T follicular helper cell (primary cell): ENCODE results near the gene USP28.
"Not testable (repeated sequence)": the region's sequence is repeated elsewhere in the genome, so short reads cannot be mapped to it uniquely, and the experiment has no call there.

Source experiments
- DNase-seq: peaks from one replicate; pipeline ENCODE4 v3.0.0-alpha.2; 2020; ENCODE audit warnings: low read depth

The USP28 gene

DNA sequence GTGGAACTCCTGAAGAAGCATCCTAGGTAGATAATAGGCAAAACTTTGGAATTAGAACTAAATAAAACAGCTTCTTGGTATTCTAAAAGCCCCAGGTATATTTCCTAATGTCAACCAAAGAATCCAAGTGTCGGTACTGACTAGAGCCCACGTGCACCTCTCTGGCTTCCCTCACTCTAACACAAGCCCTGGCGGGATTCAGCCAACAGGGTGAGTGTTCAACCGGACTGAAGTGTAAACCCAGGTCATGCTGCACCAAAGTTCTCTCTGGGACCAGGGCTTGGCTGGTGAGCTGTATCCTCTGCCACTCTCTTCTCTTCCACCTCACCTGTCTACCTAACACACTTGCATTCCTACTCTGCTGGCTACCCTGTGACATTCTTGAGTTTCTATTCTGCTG lies 40.1 kb downstream of the USP28 start:
- DNase-seq, result no peak

DNA sequence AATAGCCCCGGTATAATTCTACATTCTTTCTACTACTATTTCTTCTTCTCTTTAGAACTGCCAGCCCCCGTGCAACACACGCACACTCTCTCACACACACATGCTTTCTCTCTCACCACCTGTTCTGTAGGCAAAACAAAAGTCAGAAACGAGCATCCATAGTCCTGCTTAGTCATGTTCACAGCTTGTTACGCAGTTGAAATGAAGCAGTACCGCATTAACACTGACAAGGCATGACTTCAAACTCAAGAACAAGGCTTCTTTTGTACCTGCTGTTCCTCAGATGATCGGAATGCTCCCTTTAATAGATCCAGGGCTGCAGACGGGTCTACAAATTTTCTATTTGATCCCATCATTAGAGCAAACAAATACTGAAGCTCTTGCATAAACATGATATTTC lies 42.2 kb downstream of the USP28 start:
- DNase-seq, result no peak

DNA sequence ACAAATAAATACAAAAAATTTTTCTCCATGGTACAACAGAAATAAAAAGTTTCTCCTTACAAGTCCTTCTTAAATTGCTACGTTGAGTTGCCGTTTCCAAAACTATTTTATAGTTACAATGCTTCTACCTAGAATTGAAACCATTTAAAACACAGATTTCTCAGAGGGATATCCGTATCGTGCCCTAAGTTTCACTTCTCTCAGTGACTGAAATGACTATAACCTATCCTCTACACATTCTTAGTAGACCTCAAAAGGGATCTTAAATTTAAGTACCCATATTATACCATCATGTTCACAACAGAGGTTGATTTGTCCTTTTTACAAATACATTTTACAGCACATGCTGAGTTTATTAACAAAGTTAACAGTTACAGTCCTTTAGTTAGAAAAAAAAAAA lies 44.1 kb downstream of the USP28 start:
- DNase-seq, result no peak

DNA sequence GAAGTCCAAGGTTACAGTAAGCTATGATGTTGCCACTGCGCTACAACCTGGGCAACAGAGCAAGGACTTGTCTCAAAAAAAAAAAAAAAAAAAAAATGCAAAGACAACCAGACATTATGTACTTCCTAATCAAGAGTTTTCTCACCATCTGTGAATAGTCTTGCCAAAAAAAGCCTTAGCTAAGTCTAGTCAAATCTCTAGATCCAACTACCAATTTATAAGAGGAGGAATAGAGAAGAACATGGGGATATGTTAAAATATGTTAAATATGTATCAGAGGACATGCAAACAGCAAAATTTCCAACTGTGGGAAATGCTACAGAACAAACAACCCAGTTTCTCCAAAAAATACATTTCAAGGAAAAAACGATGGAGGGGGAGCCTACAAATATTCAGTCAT lies 45.6 kb downstream of the USP28 start:
- DNase-seq, result no peak

DNA sequence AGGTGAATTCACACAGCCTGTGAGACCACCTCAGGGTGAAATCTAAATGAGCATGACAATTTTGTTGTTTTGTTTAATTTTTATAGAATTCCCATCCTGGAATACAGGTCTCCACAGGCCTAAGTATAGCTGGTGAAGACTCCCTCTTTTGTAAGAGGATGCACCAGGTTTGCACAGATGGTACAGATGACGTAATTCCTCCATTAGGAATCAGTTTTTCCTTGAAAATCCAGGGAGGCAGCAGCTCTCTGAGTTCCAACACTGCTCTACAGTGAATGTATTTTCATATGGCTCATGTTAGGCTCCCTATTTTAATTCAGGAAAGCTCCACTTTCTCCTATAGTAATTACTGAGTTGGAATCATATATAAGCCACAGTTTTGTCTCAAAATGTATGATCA lies 47.2 kb downstream of the USP28 start:
- DNase-seq, result no peak

DNA sequence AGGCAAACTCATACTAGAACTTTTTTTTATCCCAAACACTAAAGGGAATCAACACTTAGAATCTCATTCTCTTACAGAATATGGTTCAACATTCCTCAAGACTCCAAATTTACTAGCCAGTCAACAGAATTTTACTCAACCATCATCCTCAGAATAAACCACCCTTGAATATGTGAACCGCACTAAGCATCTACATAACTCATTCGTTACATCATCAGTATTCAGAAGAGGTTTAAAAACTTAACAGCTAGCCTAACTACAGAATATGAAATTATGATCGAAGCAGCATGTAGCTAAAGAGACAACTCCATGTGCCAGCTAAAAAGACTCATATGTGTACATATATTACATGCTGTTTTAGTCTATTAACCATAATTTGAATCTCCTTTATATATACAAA lies 47.9 kb downstream of the USP28 start:
- DNase-seq, result no peak

DNA sequence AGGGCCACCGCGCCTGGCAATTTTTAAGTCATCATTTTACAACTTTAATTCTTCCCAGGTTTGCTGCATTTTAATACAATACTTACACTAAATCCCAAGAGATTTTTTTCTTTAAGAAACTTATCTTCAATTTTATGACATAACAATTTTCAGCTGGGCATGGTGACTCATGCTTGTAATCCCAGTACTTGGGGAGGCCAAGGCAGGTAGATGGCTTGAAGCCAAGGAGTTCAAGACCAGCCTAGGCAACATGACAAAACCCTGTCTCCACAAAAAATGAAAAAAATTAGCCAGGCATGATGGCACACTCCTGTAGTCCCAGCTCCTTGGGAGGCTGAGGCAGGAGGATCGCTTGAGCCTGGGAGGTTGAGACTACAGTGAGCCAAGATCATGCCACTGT lies 56.9 kb downstream of the USP28 start:
- no peak for DNase-seq

DNA sequence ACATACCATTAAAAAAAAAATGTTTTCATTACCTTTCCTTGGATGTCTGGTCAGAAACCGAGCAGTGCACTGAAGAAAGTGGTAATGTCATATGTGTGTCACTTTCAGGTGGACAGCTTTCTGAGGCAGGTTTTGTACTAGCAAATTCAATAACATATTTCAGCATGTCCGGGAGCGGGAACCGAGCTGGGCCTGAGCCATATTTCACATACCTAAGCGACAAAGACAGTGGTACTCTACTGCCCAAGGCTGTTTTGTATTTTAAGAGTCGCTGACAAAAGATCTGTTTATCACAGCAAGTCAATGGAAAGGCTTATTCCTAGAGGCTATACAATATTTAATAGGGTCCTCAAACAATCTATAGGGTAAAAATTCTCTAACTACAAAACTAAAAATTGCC lies 57.7 kb downstream of the USP28 start:
- DNase-seq, result no peak

DNA sequence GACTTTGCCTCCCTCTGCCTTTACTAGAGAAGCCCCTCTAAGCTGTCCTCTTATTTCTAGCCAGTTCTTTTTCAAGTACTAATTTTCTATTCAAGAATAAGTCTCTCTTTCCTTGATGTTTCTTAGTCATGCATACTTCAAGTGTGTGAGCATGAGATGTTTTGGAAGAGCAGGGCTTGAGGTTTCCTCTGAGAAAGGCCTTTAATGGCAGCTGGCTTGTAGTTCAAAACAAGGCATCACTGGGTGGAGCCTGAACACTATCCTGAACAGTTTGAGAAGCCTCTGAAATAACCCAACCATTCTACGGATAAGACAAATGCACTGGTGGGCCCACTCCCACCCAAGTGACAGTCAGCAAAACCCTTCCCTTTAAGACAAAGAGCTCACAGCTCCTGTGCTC lies 58.2 kb downstream of the USP28 start:
- DNase-seq, result no peak

DNA sequence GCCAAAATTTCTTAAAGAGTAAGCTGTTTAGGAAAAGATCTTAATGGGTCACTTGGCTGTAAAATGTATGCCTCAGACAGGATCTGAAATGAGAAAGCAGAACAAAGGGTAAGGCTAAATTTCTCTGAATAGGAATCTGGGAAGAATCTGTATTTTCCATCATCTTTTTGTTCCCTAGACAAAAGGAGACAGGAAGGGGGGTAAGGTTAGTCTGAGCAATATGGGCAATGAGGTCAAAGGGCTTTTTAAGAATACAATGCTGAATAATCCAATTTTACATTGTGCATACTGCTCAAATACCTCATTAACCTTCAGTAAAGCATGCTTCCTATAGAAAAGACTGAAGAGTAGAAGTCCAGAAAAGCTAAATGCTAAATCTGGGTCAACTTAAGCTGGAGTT lies 61.2 kb downstream of the USP28 start:
- DNase-seq, result no peak

DNA sequence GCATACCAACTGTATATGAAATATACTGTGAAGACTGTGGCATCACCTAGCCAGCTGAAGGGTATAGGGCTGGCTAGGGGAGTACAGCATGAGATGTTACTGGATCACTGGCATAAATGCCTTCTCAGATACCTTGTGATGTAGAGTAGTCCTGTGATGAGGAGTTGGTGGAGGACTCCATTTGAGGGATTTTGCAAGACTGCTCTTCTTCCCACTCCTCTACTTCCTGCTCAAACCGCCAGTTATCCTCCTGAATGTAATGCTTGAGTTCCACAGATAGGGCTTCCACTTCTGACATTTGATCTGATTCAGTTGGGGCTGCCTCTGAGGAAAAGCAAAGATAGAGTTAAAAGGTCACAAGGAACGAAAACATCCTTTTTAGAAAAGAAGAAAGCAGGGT lies 66.4 kb downstream of the USP28 start:
- DNase-seq, result no peak

DNA sequence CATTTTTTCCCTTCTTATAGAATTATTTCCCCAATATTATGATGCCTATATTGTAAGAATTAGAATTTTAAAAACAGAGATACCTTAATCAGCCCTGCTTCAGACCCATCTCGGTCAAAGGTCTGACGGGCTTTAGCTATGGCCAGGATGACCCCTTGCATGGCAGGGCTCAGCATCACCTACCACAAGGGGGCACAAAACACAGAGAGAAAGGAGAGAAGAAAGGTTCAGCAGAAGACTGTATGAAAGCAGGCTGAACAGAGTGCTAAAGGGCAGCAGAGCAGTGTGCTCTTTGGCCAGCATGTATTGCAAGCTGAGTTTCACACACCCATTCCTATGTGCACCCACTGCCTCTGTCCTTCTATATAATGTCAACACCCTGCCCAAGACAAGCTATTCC lies 69.0 kb downstream of the USP28 start:
- DNase-seq, result no peak

DNA sequence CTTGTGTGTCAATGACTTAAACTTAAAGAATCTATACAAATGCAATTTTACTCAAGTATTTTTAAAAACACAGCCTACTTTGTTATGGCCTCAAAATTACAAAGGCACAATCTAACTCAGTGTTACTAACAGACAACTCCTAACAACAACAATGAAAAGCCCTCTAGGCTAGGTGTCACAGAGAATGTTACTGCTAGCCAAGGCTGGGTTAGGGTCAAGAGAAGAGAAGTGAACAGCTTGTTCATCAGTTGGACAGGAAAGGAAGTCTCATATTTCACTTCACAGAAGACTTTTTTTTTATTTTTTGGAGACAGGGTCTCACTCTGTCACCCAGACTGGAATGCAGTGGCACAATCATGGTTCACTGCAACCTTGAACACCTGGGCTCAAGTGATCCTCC lies 69.7 kb downstream of the USP28 start:
- DNase-seq, result no peak

DNA sequence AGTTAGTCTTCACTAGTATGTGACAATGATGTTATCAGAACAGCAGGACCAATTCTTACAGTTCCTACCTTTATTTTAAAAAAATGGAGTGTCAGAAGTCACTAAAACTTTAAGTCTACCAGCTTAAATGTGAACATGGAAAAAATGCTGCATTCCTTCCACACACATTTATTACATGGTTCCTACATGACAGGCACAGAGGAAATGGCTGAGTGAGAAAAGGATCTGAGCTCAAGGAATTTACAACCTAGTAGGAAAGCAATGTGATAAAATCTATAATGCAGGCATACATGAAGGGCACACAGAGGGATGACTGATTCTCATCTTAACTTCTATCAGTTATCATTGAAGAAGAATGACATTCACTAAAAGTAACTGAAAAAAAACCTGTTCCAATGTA lies 72.8 kb downstream of the USP28 start:
- no peak for DNase-seq

DNA sequence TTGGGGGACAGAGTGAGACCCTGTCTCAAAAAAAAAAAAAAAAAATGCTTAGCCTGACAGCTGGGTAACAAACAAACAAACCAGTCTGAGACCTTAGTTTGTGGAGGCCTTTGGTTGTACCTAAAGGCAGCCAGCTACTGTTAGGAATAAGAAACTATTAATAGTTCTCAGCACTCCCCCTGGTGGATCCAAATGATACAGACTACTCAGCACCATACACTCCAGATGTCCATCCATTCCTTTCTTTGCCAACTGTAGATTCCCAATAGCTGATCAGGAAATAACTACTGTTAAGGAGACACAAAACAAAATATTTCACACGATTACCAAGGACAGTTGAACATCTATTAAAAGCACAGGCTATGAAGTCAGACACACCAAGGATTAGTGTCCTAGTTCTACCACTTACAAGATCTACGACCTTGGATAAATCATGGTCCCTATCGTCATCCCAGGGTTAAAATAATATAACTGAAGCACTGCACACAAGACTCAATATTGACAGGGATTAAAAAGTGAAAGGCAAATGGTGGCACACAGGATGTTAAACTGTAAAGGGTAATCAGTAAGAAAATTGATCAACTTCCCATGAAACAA lies 78.6 kb downstream of the USP28 start:
- no peak for DNase-seq

DNA sequence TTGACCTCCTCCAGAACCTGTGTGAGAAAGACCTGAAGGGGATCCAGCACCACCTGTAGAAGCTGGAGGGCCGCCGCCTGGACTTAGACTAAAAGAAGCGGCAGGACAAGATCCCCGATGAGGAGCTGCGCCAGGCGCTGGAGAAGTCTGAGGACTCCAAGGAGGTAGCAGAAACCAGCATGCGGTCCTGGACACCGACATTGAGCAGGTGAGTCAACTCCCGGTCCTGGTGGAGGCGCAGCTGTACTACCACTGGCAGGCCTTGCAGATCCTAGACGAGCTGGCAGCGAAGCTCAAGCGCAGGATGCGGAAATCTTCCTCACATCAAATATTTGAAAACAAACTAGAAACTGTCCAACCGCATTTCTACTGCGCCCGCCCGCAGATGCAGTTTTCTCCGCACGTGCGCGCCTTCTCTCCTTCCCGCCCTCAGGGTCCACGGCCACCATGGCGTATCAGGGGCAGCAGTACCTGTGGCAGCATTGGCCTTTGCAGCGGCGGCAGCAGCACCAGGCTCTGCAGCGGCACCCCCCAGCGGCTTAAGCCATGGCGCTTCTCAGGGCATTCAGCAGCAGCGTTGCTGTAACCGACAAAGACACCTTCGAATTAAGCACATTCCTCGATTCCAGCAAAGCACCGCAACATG lies 85.6 kb downstream of the USP28 start:
- DNase-seq, result no peak

DNA sequence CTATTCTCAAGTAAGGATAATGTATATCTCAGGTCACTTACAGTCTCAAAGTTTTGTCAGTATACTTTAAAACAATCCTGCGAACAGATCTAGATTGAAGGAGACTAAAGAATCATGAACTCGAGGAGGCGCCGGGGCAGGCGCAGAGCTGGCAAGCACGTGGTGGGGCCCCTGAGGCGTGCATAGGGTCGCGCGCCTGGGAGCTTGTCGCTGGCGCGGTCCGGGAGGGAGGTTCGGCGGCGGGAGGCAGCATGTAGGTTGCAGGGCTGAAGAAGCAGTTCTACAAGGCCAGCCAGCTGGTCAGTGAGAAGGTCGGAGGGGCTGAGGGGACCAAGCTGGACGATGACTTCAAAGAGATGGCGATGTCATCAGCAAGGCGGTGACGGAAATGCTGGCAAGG lies 86.4 kb downstream of the USP28 start:
- DNase-seq, result not testable (repeated sequence)

DNA sequence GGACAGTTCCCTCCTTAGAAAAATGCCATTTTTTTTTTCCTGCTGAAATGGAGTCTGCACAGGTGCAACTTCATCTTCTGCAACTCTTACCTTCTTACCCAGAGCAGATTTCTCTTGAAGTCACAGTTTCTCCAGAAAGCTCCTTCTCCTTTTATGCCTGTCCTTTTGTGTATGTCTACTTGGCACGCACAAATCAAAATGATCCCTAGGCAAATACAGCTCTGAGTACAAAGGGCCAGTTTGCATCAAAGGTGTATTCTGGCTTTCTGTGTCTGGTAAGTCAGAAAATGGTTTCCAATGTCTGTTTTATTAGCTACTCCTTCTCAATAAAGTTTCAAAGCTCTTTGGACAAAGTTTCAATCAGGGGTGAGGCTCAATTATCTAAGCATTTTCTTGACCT lies 93.2 kb downstream of the USP28 start:
- no peak for DNase-seq

DNA sequence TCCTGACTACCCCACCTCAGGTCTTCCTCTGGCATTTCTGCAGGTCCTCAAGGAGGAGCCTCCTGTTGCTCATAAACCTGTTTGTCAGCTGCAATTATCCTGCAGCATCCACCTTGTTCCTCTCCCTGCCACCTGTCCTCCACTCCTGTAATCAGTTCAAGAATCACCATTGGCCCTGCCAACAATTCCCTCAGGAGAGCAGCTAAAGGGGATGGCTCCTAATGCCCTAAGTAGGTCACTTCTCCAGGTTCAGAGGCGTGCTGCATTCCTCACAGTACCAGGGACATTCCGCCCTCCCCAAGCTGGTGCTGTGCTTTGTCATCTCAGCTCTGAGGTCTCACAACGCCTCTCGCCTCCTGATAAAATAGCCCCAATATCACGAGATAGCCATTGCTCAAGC lies 93.7 kb downstream of the USP28 start:
- no peak for DNase-seq

DNA sequence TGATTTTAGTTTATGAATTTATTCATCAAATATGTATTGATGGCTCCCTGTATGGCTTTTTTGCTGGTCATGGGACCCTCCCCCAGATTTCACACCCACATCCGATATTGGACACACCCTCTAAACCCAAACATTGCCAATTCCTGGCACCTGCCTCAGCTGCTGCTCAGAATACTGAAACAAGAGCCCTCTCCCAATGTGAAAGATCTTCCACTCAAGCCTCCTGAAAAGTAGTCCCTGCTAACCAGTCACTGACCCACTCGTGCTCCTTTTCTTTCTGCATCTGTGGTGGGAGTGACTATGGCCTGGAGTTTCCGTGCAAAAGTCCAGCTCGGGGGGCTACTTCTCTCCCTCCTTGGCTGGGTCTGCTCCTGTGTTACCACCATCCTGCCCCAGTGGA lies 95.9 kb downstream of the USP28 start, which contains the start of gene CLDN25:
CLDN25 (plus strand) TSS at position 301 of the 400 bp plus-strand sequence; CDS start at position 301, 0 bp downstream.
- DNase-seq, result no peak

DNA sequence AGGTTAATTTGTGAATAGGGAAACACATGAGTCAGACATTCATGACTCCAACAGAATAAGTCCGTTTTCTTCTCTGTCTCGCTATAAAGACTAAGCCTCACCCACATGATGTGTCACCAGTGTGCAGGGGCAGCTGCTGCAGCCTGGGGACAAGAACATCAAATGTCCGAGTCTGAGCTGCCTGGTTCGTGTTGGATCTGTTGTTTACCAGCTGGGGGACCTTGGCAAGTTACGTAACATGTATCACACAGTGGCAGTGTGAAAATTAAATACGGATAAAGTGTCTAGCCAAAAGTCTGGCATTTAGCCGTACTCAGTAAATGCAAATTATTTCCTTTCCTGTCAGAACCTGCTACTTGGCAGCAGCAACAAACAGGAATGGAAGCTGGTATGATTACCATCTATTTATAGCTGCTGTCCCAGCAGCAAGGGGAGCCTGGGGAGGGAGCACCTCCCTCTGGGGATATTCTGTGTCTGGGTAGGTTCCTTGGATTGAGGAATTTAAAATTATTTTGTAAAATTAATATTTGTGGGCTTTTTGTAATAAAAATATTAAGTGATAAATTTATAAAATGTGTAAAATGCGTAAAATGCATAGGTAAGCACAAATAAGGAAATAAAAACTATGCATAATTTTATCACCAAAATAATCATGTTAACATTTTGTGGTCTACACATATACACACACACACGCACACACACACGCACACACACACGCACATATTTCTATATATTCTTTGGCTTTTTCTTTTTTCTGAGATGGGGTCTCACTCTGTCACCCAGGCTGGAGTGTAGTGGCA lies 97.1 kb downstream of the USP28 start:
- no peak for DNase-seq

DNA sequence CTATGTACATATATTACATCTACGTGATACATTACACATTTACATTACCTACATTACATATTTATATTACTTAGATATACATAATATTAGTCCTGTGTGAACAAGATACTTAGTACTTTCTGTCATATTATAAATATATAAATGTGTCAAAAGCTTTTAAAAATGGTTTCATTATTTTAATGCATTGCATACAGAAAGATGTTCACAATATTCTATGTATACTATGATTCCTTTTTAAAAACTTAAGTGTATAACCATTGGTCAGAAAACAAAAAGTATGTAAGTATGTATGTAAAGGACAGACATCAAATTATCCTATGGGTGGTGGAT lies 101.2 kb downstream of the USP28 start:
- no peak for DNase-seq

DNA sequence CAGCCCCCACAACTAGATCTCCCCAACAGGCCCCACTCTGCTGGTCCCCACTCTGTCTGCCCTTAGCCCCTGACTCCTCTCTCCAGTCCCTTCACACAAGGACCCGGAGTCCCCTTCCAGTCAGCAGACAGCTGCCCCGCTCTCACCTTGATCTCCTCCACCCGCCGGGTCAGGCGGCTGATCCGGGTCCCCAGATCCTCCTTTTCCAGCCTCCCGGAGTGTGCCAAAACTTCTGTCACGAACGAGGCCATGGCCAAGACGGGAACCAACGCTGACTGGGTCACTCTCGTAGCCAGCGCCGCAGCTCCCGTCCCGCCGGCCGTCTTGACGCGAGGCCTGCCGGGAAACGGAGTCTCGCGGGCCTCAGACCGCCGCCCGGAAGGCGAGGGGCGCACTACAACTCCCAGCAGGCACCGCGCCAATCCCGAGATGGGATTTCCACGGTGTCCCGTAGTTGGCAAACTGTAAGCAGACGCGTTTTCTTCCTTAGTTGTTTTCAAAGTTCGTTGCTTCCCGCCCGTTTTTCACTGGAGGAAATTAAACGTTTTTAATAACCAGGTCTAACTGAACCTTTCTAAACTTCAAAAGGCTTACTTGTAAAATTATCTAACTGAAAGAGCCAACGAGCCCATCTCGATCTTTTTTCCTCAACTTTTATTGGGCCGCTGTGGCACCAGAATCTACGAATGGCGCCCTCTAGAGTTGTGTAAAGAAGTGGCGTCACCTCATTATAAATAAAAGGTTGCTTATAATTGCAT lies 101.8 kb downstream of the USP28 start, which contains the start of gene ZW10:
ZW10 (minus strand) TSS at position 277 of the 758 bp plus-strand sequence; CDS start at position 251, 26 bp downstream.
- DNase-seq, result peak; percentile 90
